Activated gamma-delta T cell treated with Interleukin-2 at 50 U/mL for 16 hours (primary cell): Measurements from ENCODE around the gene COLQ.
"Not testable (repeated sequence)": the region's sequence is repeated elsewhere in the genome, so short reads cannot be mapped to it uniquely, and the experiment has no call there.

ENCODE experiments used
- DNase-seq: peaks from one replicate; pipeline ENCODE4 v3.0.0-alpha.2; 2020

Gene COLQ

DNA sequence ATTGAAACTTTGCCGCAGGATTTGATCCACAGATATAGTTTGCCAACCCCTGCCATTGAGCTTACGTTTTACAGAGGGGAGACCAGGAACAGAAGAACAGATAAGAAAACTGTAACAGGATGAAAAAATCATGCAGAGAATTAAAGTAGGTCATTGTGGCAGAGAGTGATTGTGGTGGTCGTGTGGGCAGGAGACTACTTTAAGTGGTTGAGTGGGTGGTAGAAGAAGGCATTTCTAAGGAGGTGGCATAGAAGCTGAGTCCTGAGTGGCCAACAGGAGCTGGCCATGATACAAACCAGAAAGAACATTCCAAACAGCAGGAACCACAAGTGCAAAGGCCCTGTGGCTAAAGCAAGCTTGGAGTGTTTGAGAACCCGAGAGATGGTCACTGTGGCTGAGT lies 34.5 kb downstream of the COLQ start:
- DNase-seq: no peak

GRCh38 chr3:15486020-15486419 lies 35.5 kb downstream of the COLQ start:
- no peak for DNase-seq

DNA sequence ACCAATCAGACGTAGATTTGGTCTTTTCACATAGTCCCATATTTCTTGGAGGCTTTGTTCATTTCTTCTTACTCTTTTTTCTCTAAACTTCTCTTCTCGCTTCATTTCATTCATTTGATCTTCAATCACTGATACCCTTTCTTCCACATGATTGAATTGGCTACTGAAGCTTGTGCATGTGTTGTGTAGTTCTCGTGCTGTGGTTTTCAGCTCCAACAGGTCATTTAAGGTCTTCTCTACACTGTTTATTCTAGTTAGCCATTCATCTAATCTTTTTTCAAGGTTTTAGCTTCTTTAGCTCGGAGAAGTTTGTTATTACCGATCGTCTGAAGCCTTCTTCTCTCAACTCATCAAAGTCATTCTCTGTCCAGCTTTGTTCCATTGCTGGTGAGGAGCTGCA lies 37.0 kb downstream of the COLQ start:
- DNase-seq: not testable (repeated sequence)

DNA sequence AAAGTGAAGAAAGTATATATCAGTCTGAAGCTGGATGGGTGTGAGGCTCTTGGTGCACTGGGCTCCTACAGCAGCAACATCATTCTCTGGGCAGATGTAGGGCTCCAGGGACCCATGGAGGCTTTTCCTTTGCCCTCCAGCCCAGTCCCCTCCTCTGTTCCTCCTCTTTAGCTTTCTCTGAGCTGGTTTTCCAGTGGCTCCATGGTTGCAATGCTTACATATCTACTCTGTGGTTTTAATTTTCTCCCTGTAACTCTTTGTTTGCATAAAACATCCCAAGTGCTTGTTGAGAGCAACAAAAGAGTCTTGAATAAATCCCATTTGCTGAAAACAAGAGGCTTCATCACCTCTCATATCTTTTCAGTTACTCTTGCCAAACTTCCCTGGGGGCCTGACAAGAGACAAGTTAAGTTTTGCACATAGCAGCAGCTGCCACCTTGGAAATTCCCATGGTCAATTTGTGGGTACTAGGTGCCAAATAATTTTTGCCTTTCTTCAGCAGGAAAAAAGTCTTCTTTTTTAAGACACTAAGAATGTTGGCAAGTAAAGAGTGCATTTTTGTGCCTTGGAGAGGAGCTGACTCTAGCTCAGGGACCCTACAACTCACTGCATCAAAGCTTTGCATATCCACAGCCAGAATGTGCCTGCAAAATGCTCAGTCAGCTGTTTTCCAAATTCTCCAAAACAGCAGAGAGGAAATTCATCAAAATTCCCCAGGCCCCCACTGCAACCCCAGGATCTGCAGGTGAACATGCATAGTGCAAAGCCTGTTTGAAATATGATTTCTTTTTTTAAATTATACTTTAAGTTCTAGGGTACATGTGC lies 41.9 kb downstream of the COLQ start:
- DNase-seq: no peak

DNA sequence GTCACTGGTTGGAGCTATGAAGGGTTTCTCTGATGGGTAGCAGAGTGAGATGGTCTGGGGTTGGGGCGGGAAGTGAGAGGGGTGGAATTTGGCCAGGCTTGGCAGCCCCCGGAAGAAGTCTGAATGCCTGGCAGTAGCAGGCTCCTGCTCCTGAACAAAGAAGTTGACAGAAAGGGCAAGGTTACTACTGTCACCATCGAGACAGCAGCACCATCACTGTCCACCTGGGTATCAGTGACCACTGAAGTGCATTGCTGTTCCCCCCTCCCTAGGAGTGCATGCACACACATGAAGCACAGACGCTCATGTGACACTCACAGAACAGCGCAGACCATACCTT lies 42.9 kb downstream of the COLQ start:
- DNase-seq: no peak

- DNase-seq: no peak
Observed at GRCh38 chr3:15477951-15478639, 43.4 kb downstream of the COLQ start.

GRCh38 chr3:15476378-15476777 lies 45.1 kb downstream of the COLQ start:
- DNase-seq: no peak

- no peak for DNase-seq
Observed at GRCh38 chr3:15475161-15475560, 46.3 kb downstream of the COLQ start.

GRCh38 chr3:15471861-15472260 lies 49.6 kb downstream of the COLQ start:
- DNase-seq: no peak

- DNase-seq: no peak
Observed at GRCh38 chr3:15470849-15471248, 50.7 kb downstream of the COLQ start.

- no peak for DNase-seq
Observed at GRCh38 chr3:15470261-15470660, 51.2 kb downstream of the COLQ start.

- DNase-seq: no peak
Observed at GRCh38 chr3:15467227-15468181, 54.0 kb downstream of the COLQ start.

DNA sequence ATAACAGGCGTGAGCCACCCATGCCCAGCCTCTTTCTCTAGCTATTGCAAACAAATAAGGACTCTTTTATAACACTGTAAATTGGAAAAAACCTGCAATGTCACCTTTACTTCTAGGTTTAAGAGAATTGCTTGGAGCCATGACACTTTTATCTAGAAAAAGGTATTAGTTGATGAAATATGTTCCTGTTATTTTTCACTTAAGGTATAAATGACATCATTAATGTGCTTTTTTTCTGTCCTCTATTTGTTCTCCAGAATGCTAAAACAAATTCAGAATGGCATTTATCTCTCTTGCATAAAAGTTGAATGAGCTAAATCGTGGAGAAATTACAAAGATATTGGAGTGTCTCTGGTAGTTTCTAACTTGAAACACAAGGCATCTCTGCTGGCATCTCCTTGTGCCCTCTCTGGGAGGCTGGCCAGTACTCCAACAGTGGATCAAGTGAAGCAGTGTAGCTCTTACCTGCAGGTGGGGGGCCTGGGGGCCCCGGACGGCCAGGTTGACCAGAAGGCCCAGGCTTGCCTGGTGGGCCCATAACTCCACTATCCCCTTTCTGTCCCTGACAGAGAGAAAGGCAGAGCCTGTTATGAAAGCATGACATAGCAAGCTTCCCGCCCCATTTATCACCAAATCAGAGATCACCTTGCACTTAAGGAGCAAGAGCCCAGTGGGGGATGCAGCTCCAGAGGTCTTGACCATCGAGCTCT lies 55.5 kb downstream of the COLQ start:
- no peak for DNase-seq

GRCh38 chr3:15462451-15462850 lies 59.1 kb downstream of the COLQ start:
- no peak for DNase-seq

GRCh38 chr3:15460891-15461531 lies 60.5 kb downstream of the COLQ start:
- DNase-seq: no peak

DNA sequence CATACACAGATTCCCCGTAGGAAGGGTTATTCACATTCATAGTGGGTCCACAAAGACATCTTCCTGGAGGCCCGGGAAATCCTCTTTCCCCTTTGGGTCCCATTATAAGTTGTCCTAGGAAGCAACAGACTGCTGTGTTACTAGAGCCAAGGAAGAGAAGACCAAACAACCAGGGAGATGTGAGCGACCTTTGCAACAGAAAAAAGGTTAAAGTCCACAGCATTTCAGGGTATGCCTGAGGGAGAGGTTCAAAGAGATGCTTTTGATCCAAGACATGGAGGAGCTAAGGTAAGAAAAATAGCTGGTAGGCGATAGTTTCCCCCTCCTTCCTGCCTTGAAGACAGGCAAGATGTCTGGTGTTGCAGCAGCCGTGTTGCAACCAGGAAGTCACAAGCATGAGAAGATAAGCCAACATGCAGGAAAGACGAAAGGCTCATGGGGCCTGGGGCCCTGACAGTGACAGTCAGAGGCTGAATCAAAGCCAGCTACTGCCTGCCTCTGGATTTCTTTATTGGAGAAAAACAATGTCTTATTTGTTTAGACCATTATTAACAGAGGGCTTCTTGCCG lies 63.2 kb downstream of the COLQ start:
- DNase-seq: no peak

DNA sequence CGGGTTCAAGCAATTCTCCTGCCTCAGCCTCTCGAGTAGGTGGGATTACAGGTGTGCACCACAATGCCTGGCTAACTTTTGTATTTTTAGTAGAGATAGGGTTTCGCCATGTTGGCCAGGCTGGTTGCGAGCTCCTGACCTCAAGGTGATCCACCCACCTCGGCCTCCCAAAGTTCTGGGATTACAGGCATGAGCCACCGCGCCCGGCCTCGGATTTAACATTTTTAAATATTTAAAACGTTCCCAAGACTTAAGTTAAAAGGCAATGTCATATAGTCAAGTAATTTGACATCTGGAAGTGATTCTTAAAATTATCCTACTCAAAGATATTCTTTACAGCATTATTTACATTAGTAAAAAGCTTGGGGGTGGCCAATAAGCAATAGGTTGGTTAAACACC lies 64.6 kb downstream of the COLQ start:
- not testable (repeated sequence) for DNase-seq

- no peak for DNase-seq
Observed at GRCh38 chr3:15456321-15456720, 65.2 kb downstream of the COLQ start.

DNA sequence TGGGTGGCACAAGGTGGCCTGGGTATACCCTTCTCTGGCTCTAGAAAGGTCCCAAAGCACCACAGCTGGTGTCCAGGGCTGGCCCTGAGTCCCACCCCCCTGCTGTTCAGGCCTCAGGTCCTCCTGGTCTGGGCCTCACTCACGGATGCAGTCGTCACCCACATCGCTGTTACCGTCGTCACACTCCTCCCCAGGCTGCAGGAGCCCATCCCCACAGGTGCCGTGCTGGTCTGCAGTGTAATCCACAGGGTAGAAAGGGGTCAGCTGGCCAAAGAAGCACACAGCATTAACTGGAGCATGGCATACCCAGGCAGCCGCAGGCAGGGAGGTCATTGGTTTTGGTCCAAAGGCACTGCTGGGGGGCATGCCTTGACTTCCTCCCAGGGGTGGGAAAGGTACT lies 65.8 kb downstream of the COLQ start:
- no peak for DNase-seq

DNA sequence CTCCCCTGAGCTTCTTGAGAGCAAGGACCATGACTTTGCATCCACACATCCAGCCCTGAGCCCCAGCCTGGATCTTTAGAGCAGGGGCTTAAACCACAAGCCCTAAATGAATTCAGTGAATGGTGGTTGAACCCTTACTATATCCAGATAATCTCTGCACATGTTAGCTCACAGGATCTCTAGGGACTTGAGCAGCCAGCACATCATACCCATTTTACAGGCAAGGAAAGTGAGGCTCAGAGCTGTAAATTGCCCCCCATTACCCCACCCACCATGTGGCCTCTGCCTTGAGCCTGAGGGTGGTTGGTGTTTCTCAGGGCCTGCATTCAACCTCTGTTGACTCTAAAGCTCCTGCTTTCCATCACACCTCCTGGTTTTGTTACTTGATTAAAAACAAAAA lies 66.5 kb downstream of the COLQ start:
- no peak for DNase-seq

- DNase-seq: no peak
Observed at GRCh38 chr3:15453991-15454625, 67.4 kb downstream of the COLQ start.
